CD4-positive, alpha-beta T cell treated with Interleukin-6 for 4 hours (primary cell): Measurements from ENCODE around the gene WBP1.
"Not testable (repeated sequence)": the region's sequence is repeated elsewhere in the genome, so short reads cannot be mapped to it uniquely, and the experiment has no call there.

ENCODE experiments used
- DNase-seq: peaks from one replicate; pipeline ENCODE4 v3.0.0-alpha.2; 2020; ENCODE audit warnings: mixed read lengths

The WBP1 gene

DNA sequence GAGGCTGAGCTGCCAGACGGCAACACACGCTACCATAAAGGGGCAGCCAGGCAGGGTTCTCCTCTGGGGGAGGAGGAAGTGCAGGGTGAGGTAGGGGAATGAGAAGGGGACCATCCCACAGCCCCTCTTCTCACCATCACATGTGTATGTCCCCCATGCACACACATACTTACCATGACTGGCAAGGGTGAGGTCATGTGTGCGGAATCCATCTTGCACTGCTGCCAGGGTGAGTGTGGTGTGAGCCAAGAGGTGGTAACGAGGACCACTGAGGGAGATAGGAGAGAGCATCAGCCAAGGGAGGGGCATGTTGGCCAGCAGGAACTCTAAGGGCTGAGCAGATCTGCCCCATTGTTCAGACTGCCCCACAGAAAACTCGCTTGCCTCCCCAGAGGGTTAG, 29.6 kb upstream of the WBP1 start:
- DNase-seq: no peak

DNA sequence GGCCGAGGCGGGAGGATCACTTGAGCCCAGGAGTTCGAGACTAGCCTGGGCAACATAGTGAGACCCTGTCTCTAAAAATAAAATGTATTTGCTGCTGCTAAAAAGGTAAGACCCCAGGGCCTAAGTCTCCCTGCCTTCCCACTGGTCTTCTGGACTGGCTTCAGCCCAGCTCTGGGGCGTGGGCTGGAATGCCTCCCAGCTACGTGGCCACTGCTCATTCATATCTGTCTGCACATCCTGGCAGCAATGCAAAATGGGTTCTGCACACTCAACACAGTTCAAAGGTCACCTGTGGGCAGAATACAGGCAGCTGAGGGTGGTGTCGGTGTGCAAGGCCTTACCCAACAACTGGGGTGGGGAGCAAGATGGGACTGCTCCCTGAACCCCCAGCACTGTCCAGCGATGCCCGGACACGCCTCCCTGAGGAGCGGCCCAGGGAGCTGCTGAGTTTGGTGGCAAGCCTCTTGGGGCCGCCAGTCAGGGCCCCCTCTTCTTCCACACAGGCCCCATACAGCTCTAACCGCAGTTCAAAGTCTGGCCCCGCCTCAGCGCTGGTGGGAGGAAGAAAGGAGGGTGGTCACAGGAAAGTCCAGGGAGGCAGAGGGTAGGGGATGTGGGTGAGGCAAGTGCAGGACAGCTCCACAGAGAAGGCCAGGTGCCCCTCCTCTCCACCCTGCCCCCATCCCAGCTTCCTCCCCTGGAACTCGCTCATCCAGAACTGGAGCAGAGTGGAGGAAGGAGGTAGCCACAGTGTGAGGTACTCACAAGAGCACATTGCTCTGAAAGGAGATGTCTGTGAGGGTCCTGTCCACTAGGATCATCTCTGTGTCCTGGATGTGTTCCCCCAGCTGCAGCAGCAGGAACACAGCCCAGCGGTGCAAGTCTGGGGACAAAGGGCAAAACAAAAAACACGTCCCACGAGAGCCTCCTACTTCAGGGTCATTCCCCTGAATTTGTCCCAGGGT, 28.5 kb upstream of the WBP1 start:
- DNase-seq: no peak

GRCh38 chr2:74430502-74430901, 27.7 kb upstream of the WBP1 start:
- DNase-seq: no peak

DNA sequence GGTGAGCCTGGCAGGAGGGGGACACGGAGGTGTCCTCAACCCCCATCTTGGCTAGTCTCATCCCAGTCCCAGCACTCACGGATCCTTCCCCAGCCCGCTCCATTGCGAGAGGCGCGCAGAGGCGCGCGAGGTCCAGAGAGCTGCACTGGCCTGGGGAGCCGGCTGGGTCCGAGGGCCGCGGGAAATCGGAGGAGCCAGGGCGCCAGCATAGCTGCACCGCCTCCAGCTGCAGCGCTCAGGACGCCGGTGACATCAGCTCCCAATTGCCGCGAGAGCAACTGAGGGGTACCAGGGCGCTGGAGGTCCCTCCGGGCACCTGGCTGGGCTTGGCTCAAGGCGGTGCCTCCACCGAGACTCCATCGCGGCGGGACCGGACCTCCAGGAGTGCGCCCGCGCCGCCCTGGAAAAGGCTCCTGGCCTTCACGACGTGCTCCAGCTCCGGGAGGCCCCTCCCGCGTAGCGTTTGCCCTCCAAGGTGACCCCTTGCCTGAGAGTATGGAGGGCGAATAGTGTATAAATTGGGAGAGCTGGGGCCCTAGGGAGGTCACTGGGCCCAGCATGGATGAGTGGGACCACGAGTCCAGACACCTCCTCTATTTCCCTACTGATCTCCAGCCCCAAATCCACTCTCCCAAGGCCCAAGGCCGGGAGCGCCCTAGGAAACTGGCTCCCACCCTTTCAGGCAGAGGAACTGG, 22.0 kb upstream of the WBP1 start:
- DNase-seq: no peak

DNA sequence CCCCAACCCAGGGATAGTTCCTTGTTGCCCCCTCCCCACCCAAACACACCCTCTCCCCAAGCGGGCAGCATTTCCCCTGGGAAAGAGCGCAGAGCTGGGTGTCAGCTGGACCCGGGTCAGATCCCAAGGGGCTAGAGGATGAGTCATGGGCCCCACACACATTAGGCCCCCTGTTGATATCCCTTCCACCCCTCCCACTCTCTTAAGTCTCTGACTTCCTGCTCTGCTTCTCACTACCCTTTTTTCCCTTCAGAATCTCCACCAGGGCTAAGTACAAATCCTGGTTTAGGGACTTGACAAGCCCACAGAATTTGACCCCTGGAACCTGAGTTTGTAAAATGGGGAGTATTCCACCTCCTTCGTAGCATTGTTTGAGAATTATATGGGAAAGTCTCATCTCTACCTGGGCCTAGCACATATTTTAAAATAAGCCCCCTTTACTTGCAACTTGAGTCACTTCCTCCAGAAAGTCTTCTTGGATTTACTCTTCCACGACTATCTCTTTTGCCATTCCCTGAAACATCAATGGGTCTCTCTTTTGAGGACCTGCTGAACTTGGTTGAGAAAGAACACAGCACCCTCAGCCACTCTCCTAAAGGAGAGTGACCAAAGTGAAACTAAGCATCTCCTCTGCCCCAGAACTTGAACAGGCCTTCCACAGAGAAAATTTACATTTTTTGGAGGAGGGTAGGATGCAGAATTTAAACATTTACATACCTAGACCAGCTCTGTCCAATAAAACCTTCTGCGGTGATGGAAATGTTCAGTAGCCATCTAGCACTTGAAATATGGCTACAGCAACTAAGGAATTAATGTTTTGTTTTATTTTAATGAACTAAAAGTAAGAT, 21.2 kb upstream of the WBP1 start:
- DNase-seq: no peak

DNA sequence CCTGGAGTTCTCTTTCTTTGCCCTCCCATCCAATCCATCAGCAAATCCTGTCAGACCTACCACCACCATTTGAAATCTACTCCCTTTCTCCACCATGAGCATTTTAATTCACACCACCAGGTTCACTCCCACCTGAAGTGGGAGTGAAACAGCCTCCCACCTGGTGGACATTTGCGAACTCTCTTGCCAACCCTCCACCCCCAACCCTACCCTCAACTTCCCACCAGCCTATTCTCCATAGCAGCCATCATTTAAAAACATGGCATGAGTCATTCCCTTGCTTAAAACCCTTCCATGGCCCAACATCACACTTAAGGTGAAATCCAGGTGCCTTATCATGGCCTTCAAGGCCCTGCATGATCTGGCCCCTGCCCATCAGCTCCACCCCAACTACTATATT, 20.0 kb upstream of the WBP1 start:
- no peak for DNase-seq

- DNase-seq: no peak
Observed at GRCh38 chr2:74439373-74439772, 18.9 kb upstream of the WBP1 start.

GRCh38 chr2:74439803-74440377, 18.3 kb upstream of the WBP1 start:
- no peak for DNase-seq

DNA sequence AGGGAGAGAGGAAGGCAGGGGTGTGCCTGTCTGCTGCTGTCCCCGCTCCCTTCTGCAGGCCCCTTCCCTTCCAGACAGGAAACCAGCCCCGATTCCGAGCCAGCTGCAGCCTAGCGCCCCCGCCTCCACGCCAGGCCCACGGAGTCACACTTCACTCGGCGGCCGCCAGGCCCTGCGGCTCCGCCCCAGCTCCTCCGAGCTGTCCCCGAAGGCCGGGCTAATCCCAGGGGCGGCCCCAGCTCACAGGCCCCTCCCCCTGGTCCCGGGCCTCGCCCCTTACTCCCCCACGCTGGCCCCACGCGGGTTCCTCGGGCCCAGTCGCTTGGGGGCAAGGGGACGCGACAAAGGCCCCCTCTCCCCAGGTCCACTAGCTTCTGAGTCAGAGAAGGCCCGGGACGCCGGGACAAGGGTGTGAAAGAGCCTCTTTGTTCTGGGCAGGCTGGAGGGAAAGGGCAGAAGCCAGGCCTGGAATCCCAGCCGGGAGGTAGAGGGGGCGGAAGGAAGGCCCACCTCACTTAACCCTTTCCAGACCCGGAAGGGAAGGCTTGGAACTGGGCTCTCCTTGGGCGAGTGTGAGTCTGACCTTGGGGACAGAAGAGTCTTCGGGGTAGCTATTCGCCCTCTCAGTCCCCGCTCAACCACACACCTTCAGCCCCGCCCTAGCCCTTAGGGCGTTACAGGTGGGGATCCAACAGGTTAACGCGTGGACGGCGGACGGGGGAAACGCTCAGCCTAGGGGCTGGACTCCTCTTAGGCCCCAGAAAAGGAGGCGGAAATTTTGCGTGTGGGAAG, 17.7 kb upstream of the WBP1 start:
- DNase-seq: peak; percentile 54

DNA sequence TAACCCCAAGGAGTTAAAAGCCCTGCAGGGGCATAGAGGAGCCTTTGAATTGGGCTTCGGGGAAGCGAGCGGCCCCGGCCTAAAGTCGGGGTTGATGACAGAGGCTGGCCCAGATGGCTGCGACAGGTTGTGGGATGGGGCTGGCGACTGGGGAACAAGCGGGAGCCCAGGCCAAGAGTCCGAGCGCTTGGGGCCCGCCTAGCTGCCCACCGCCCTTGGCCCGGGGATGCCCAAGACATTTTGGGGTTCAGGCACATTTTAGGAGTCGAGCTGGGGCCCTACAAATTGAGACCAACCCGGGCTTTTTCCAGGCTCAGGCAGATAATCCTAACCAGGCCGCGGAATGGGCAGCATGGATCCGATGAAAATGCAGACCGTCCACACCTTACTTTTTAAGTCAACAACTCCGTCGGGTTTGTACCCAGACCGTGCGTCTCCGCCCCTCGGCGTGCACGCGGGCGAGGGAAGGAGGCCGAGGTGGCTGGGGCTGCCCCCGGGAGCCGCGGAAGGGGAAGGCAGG, 17.0 kb upstream of the WBP1 start:
- no peak for DNase-seq

DNA sequence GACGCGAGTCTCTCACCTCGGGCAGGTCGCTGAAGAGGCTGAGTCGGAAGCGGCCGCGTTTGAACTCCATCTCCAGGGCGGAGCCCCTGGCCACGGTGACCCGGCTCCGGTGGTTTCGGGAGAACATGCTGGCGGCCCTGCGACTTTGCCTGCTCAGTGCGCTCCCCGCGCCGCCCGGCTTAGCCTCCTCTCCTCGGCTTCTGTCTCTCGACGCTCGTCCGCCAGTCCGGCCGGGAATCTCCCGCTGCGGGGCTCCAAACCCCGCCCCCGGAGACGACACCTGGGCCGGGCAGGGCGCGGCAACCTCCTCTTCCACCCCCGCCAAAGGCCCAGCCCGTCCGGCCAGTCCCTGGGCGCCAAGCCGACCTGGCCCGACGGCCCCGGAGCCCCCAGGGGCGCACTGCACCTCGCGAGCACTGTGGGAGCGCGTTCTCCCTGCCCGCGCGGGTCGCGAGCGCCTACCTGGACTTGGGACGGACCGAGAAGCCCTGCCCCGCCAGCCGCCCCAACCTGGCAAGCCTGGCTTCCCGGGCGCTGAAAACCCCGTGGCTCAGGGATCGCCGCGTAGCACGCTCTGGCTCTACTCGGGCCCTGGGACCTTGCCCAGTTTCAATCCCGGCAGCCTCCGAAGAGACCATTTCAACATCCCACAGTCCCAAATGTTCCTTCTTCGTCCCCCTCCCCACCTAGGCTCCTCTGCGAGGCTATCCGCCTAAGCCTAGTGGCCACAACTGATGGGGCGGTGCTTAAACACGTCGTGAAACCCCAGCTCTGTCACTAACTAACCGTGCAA, 16.4 kb upstream of the WBP1 start, which contains the start of gene RTKN:
RTKN (minus strand) TSS at position 248 of the 793 bp plus-strand sequence; CDS start at position 127, 121 bp downstream.
- peak; percentile 28 for DNase-seq

DNA sequence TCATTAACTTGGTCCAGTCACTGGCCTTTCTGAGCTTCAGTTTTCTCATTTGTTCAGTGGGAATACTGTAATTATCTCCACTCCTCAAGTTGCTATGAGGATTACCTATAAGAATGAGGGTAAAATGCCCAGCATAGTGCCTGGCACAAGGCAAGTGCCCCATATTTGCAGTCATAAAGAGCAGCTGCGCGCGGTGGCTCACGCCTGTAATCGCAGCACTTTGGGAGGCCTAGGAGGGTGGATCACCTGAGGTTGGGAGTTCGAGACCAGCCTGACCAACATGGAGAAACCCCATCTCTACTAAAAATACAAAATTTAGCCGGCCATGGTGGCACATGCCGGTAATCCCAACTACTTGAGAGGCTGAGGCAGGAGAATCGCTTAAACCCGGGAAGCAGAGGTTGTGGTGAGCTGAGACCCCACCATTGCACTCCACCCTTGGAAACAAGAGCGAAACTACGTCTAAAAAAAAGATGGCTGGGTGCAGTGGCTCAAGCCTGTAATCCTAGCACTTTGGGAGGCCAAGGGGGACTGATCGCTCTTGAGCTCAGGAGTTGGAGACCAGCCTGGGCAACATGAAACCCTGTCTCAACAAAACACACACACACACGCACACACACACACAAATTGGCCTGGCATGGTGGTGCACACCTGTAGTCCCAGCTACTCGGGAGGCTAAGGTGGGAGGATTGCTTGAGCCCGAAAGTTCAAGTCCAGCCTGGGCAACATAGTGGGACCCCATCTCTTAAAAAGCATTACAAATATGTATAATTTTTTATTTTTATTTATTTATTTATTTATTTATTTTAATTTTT, 15.5 kb upstream of the WBP1 start:
- DNase-seq: not testable (repeated sequence)

- no peak for DNase-seq
Observed at GRCh38 chr2:74444498-74445318, 13.5 kb upstream of the WBP1 start.

GRCh38 chr2:74447230-74447999, 10.8 kb upstream of the WBP1 start:
- DNase-seq: no peak

DNA sequence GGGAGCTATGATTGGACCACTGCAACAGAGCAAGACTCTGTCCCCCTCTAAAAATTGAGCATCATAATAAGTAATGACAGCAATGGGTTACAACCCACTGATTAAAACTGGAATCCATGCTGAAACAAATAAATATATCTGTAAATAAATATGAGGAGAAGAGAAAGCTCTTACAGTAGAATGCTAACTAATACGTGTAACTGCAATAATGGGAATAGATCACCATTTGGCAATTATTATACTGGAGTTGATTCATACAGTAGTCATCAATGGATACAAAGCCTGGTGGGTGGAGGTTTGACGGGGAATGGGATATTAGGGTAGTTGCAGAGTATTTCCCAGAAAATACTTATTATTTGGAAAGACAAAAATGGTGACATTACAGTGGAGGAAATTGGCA, 9.5 kb upstream of the WBP1 start:
- no peak for DNase-seq

DNA sequence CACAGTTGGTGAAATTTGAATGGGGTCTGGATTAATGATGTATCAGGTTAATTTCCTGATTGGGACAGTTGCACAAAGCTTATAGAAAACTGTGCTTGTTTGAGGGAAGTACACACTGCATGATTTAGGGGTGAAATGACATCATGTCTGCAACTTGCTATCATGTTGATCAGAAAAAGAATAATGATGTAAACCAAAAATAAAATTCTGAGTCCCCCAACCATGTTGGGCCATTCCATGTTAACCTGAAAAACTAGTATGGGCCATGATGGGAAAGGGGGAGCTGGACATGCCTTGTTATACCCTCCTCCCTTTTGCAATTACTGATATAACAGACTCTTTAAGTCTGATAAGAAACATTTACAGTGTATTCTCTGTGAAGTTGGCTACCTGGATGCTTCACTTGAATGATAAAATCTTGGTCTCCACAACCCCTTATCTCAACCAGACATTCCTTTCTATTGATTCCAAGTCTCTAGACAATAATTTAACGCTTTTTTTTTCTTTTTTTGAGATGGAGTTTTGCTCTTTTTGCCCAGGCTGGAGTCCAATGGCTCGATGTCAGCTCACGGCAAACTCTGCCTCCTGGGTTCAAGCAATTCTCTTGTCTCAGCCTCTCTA, 7.6 kb upstream of the WBP1 start:
- no peak for DNase-seq
